H1 (cell line): ENCODE results near the gene MPIG6B. TPM values are rescaled to one million over a fixed set of nuclear protein-coding genes. Genes with fewer than 3 reads are reported as not detected.
A peak's percentile ranks its signal among the peaks of the same experiment; 100 is the strongest.

ENCODE experiments used
- ASH2L ChIP-seq: fragments of 200-600, 300-600 bp; sonication (generic); IDR thresholded peaks from one replicate; pipeline ENCODE4 v1.7.1; 2017; ENCODE audit warnings: low read length
- BCL11A ChIP-seq, 2 experiments: IDR thresholded peaks; one replicate each; pipeline ENCODE4 v1.6.1; 2011; ENCODE audit warnings: low read depth in 2 of 2, low read length in 2 of 2, mild to moderate bottlenecking in 2 of 2
- CTBP2 ChIP-seq: IDR thresholded peaks from 2 replicates; pipeline ENCODE4 v1.7.0; 2011; ENCODE audit warnings: borderline replicate concordance, mild to moderate bottlenecking, moderate library complexity, mixed read lengths, low read length; ENCODE audit not compliant: insufficient read depth, insufficient read length
- GABPA ChIP-seq: IDR thresholded peaks from 2 replicates; pipeline ENCODE4 v1.6.1; 2011; ENCODE audit warnings: mild to moderate bottlenecking, low read length, moderate library complexity, borderline replicate concordance; ENCODE audit not compliant: insufficient read depth
- GTF2F1 ChIP-seq: IDR thresholded peaks from 2 replicates; pipeline ENCODE4 v1.6.1; 2012; ENCODE audit warnings: low read depth, low read length, improper control_type of control experiment, borderline replicate concordance
- HDAC2 ChIP-seq, 2 experiments: fragments of 300-600 bp in 1 of 2; sonication (generic) in 1 of 2; IDR thresholded peaks; 2 replicates each; pipeline ENCODE4 v1.6.1; 2011 to 2012; ENCODE audit warnings: low read depth in 2 of 2, low read length in 2 of 2, mild to moderate bottlenecking in 2 of 2, moderate library complexity in 2 of 2, borderline replicate concordance in 1 of 2, inconsistent platforms in 1 of 2
- JUN ChIP-seq: IDR thresholded peaks from 2 replicates; pipeline ENCODE4 v1.6.1; 2011; ENCODE audit warnings: low read depth, mild to moderate bottlenecking, improper control_type of control experiment, low read length
- MAFK ChIP-seq: IDR thresholded peaks from 2 replicates; pipeline ENCODE4 v1.6.1; 2012; ENCODE audit warnings: low read depth, mild to moderate bottlenecking, improper control_type of control experiment, low read length
- POLR2A ChIP-seq, 2 experiments: IDR thresholded peaks; 1 replicate in 1 of 2; 2 replicates in 1 of 2; pipeline ENCODE4 v1.6.1; 2011; ENCODE audit warnings: low read depth in 2 of 2, low read length in 2 of 2, mild to moderate bottlenecking in 2 of 2; ENCODE audit errors: control extremely low read depth in 1 of 2
- POLR2AphosphoS5 ChIP-seq: IDR thresholded peaks from 2 replicates; pipeline ENCODE4 v1.6.1; 2011; ENCODE audit warnings: low read depth, low read length
- RXRA ChIP-seq: IDR thresholded peaks from 2 replicates; pipeline ENCODE4 v1.6.1; 2011; ENCODE audit warnings: low read depth, mild to moderate bottlenecking, low read length, moderate library complexity; ENCODE audit not compliant: insufficient read depth
- SAP30 ChIP-seq: fragments of 300-600 bp; sonication (generic); IDR thresholded peaks from 2 replicates; pipeline ENCODE4 v1.7.1; 2012; ENCODE audit warnings: low read length, moderate library complexity, mild to moderate bottlenecking, inconsistent platforms; ENCODE audit not compliant: insufficient read depth, insufficient replicate concordance
- SP1 ChIP-seq: IDR thresholded peaks from 2 replicates; pipeline ENCODE4 v1.6.1; 2011; ENCODE audit warnings: low read depth, low read length
- SP4 ChIP-seq: IDR thresholded peaks from 2 replicates; pipeline ENCODE4 v1.6.1; 2012; ENCODE audit warnings: low read length, inconsistent platforms
- SRF ChIP-seq: IDR thresholded peaks from 2 replicates; pipeline ENCODE4 v1.6.1; 2011; ENCODE audit warnings: mild to moderate bottlenecking, low read depth, low read length, moderate library complexity
- TAF7 ChIP-seq: optimal IDR thresholded peaks from 2 replicates; pipeline ENCODE3; 2011; ENCODE audit warnings: low read depth, mild to moderate bottlenecking, inconsistent platforms, low read length, moderate library complexity, borderline replicate concordance
- TCF12 ChIP-seq: IDR thresholded peaks from 2 replicates; pipeline ENCODE4 v1.6.1; 2011; ENCODE audit warnings: low read depth, mild to moderate bottlenecking, low read length
- TEAD4 ChIP-seq: IDR thresholded peaks from 2 replicates; pipeline ENCODE4 v1.6.1; 2012; ENCODE audit warnings: low read depth, low read length, inconsistent platforms, mixed read lengths
- ZNF274 ChIP-seq: IDR thresholded peaks from 2 replicates; pipeline ENCODE4 v1.7.0; 2012; ENCODE audit warnings: low read length, borderline replicate concordance; ENCODE audit errors: extremely low read depth
- polyA plus RNA-seq, 7 experiments: library from polyadenylated mRNA; depleted of rRNA in 3 of 7; stranded (reverse) in 5 of 7; unstranded in 2 of 7; fragments of >200 nt in 5 of 7; fragments of 200-250 nt in 2 of 7; gene quantifications; 1 replicate in 5 of 7; 2 replicates in 1 of 7; 4 replicates in 1 of 7; pipeline versions ENCODE4 v1.2.1 to v1.2.3, GENCODE V29; 2011 to 2013; ENCODE audit warnings: missing spikeins in 2 of 7, mixed read lengths in 2 of 7
- total RNA-seq: library from RNA; stranded (reverse); fragmentation: NEBNext Ultra II Directional; extraction: Animal tissue kit (Norgen Biotek cat#: 25700); gene quantifications from 2 replicates; pipeline ENCODE4 v1.2.1, GENCODE V29; 2021
- TF ChIP-seq, protein P1 (sequence below): IDR thresholded peaks from 2 replicates; pipeline ENCODE4 v1.6.1; 2012; ENCODE audit warnings: low read length, inconsistent platforms
- TF ChIP-seq, protein P2 (sequence below): IDR thresholded peaks from 2 replicates; pipeline ENCODE4 v1.6.1; 2011; ENCODE audit warnings: low read length, improper control_type of control experiment

MPIG6B gene
- total and polyA plus RNA-seq, 2 of the 8 experiments (the other 6 are each of a cell fraction or from before 2014, with no cell fraction given): 0.18 TPM; not detected in 1

DNA sequence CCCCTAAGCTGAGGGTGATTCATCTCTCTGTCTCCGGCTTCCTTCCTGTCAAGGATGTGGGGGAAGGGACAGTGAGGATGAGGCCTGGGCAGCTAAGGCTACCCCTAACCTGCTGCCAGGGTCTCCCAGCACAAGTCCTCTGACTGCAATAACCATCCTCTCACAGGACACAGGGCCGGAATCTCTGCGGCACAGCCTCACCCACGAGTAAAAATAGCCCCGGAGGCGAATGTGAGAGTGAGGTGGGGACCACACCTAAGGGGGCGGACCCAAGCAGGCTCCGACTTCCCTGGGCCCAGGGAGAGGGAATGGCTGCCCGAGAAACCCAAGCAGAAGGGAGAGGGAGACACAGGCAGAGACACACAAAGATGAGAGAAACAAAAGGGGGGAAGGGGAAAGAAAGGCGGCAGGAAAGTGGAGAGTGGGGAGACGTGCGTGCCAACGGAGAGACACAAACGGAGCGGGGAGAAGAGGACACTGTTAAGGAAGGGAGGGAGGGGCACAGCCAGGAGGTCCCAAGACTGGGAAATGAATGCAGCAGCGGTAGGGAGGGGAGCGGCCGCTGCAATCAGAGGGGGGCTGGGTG is 11.7 kb downstream of the MPIG6B start (continued):
- TF ChIP-seq, protein P1, sequence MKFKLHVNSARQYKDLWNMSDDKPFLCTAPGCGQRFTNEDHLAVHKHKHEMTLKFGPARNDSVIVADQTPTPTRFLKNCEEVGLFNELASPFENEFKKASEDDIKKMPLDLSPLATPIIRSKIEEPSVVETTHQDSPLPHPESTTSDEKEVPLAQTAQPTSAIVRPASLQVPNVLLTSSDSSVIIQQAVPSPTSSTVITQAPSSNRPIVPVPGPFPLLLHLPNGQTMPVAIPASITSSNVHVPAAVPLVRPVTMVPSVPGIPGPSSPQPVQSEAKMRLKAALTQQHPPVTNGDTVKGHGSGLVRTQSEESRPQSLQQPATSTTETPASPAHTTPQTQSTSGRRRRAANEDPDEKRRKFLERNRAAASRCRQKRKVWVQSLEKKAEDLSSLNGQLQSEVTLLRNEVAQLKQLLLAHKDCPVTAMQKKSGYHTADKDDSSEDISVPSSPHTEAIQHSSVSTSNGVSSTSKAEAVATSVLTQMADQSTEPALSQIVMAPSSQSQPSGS: no peak; the same call in 1 of the 2 replicates
- no peak for TF ChIP-seq SRF
- no peak for TF ChIP-seq ZNF274
- TF ChIP-seq SAP30: peak; percentile 88
- no peak for TF ChIP-seq POLR2AphosphoS5
- TF ChIP-seq GABPA: no peak
- peak; percentile 18 for TF ChIP-seq ASH2L
- peak; percentile 61 to 77; a peak in 3 of 4 replicates for TF ChIP-seq HDAC2 (IDR thresholded peaks at IDR 0.05; ENCODE audit: borderline replicate concordance in 1 of 2, low read depth in 2 of 2, low read length in 2 of 2)
- no peak for TF ChIP-seq TEAD4
- peak; percentile 91 for TF ChIP-seq CTBP2
- no peak for TF ChIP-seq GTF2F1
- no peak for TF ChIP-seq BCL11A (IDR thresholded peaks at IDR 0.05; ENCODE audit: low read depth in 2 of 2, low read length in 2 of 2)
- no peak for TF ChIP-seq MAFK
- no peak for TF ChIP-seq RXRA
- no peak for TF ChIP-seq SP4
- TF ChIP-seq, protein P2, sequence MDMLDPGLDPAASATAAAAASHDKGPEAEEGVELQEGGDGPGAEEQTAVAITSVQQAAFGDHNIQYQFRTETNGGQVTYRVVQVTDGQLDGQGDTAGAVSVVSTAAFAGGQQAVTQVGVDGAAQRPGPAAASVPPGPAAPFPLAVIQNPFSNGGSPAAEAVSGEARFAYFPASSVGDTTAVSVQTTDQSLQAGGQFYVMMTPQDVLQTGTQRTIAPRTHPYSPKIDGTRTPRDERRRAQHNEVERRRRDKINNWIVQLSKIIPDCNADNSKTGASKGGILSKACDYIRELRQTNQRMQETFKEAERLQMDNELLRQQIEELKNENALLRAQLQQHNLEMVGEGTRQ: no peak
- no peak for TF ChIP-seq TCF12
- TF ChIP-seq SP1: peak; percentile 72; the same call in 1 of the 2 replicates
- TF ChIP-seq TAF7: no peak
- TF ChIP-seq JUN: peak; percentile 74
- peak in 1 of 2 experiments; percentile 43; a peak in 1 of 3 replicates for TF ChIP-seq POLR2A (IDR thresholded peaks at IDR 0.05; ENCODE audit: control extremely low read depth in 1 of 2, low read depth in 2 of 2, low read length in 2 of 2)
